Naive thymus-derived CD4-positive, alpha-beta T cell (primary cell): ENCODE data around the gene MT1F. TPM values are rescaled to one million over a fixed set of nuclear protein-coding genes. Genes with fewer than 3 reads are reported as not detected.

Experiments used
- ATAC-seq: fragments of 150-1000 bp; cut with Tn5 transposase; 2 replicates; pipeline ENCODE4 v1.10.0; 2021; ENCODE audit warnings: mild to moderate bottlenecking, moderate library complexity
- CTCF ChIA-PET: fragments of 350-600 bp; sonication (Branson Sonifier 250); formaldehyde crosslinking; loops from one replicate; lab custom pipeline; 2021; ENCODE audit warnings: antibody characterized with exemption; lab: Charles Lee
- POLR2A ChIA-PET: fragments of 350-600 bp; sonication (Branson Sonifier 250); formaldehyde crosslinking; loops from one replicate; lab custom pipeline; 2021; ENCODE audit warnings: antibody characterized with exemption, inconsistent platforms; lab: Charles Lee
- DNase-seq, 9 donors: peaks; one replicate each; pipeline versions ENCODE4 v3.0.0 to v3.0.0-alpha.2; 2020 to 2022; ENCODE audit warnings: mixed read lengths in 1 of 9
- H3K27ac ChIP-seq: one replicate; pipeline ENCODE4 v1.7.0; 2013; ENCODE audit warnings: mild to moderate bottlenecking, low read depth, low read length, moderate library complexity
- H3K27me3 ChIP-seq, 2 donors: one replicate each; pipeline ENCODE4 v1.7.0; 2013; ENCODE audit warnings: low read length in 2 of 2, mild to moderate bottlenecking in 2 of 2, moderate library complexity in 2 of 2; ENCODE audit not compliant: control insufficient read depth in 2 of 2, insufficient read depth in 2 of 2
- H3K36me3 ChIP-seq, 3 experiments: 1 replicate in 2 of 3; 2 replicates in 1 of 3; pipeline ENCODE4 v1.7.0; 2013; ENCODE audit warnings: low read length in 3 of 3, mild to moderate bottlenecking in 3 of 3, moderate library complexity in 1 of 3; ENCODE audit not compliant: insufficient read depth in 3 of 3, control insufficient read depth in 2 of 3
- H3K4me1 ChIP-seq, 2 donors: one replicate each; pipeline ENCODE4 v1.7.0; 2013; ENCODE audit warnings: low read length in 2 of 2, mild to moderate bottlenecking in 2 of 2, moderate library complexity in 1 of 2; ENCODE audit not compliant: control insufficient read depth in 2 of 2, insufficient read depth in 2 of 2
- H3K4me3 ChIP-seq: 2 replicates; pipeline ENCODE4 v1.7.0; 2013; ENCODE audit warnings: mild to moderate bottlenecking, low read length
- H3K9me3 ChIP-seq, 3 experiments: 1 replicate in 2 of 3; 2 replicates in 1 of 3; pipeline ENCODE4 v1.7.0; 2013; ENCODE audit warnings: low read length in 3 of 3; ENCODE audit not compliant: control insufficient read depth in 2 of 3
- H3K27ac Mint-ChIP-seq, 9 donors: one replicate each; pipeline ENCODE4 v1.8.0; 2020 to 2022; ENCODE audit warnings: mixed read lengths in 9 of 9, mild to moderate bottlenecking in 8 of 9, moderate library complexity in 5 of 9, inconsistent platforms in 2 of 9
- H3K27me3 Mint-ChIP-seq, 5 donors: one replicate each; pipeline ENCODE4 v1.8.0; 2021 to 2022; ENCODE audit warnings: mixed read lengths in 5 of 5, mild to moderate bottlenecking in 1 of 5
- H3K36me3 Mint-ChIP-seq, 5 donors: one replicate each; pipeline ENCODE4 v1.8.0; 2020 to 2022; ENCODE audit warnings: mixed read lengths in 5 of 5, mild to moderate bottlenecking in 3 of 5, inconsistent platforms in 1 of 5
- H3K4me1 Mint-ChIP-seq, 7 donors: one replicate each; pipeline ENCODE4 v1.8.0; 2020 to 2022; ENCODE audit warnings: mixed read lengths in 7 of 7, mild to moderate bottlenecking in 3 of 7, inconsistent platforms in 1 of 7
- H3K4me3 Mint-ChIP-seq, 10 donors: one replicate each; pipeline ENCODE4 v1.8.0; 2020 to 2022; ENCODE audit warnings: mild to moderate bottlenecking in 10 of 10, mixed read lengths in 10 of 10, moderate library complexity in 6 of 10, inconsistent platforms in 2 of 10
- H3K9me3 Mint-ChIP-seq, 11 donors: one replicate each; pipeline ENCODE4 v1.8.0; 2020 to 2022; ENCODE audit warnings: mixed read lengths in 11 of 11, mild to moderate bottlenecking in 4 of 11, inconsistent platforms in 1 of 11, moderate library complexity in 1 of 11
- intact Hi-C, 2 donors: fragments of 100-400 bp; cut with micrococcal nuclease; formaldehyde crosslinking; loops; one replicate each; pipeline ENCODE4 v1.15.1; 2023
- polyA plus RNA-seq, 2 donors: library from polyadenylated mRNA; unstranded; fragments of 300-500 nt; fragmentation: Illumina TruSeq; gene quantifications; one replicate each; pipeline ENCODE4 v1.2.3, GENCODE V29; 2021
- total RNA-seq, 6 experiments: library from RNA in 5 of 6; stranded (reverse) in 5 of 6; gene quantifications; 1 replicate in 5 of 6; 2 replicates in 1 of 6; pipeline ENCODE4 v1.2.3 and lab custom pipeline; 2021 to 2026

The MT1F gene
- total RNA-seq, result 10 to 100 TPM in 1 of 5 experiments, 1 to 10 TPM in 4; 5.6 to 20.6 (median 8.7) TPM
- polyA plus RNA-seq, result 10 to 100 TPM; 22.1 to 42.4 TPM
- 1.1 reads per million for total RNA-seq (lab: John Stamatoyannopoulos, UW)

- H3K4me3 ChIP-seq, result peak within 1 kb of the TSS; percentile 91
- ChIA-PET CTCF (interaction anchor here (0.9 kb wide), 1 partner anchor 45 kb away, joined by 3 read pairs; no protein-coding TSS in a partner anchor), POLR2A (interaction anchor here (0.8 to 3.5 kb wide), 6 partner anchors 11 to 49 kb away, joined by 3 to 19 read pairs (median 4); partner anchors contain the start of genes MT1H, MT1X and MT2A)
- Mint-ChIP-seq H3K36me3 (peaks cover 0 to 6% (median 0%) of the 10 kb centered on the region in 5 donors), H3K4me1 (peaks cover 14 to 46% (median 27%) of the 10 kb centered on the region in 7 donors), H3K27ac (peak within 1 kb of the TSS; percentile 67 to 97 (median 94)), H3K9me3 (no peaks in the 10 kb centered on the region), H3K4me3 (peak within 1 kb of the TSS; percentile 79 to 99 (median 94)), H3K27me3 (peaks cover 0 to 21% (median 0%) of the 10 kb centered on the region in 5 donors)
- peaks cover 7 to 12% of the 10 kb centered on the region in 2 donors for H3K4me1 ChIP-seq
- no peaks in the 10 kb centered on the region for H3K36me3 ChIP-seq
- DNase-seq, result peak in 8 of 9 donors; percentile 35 to 66 (median 56)
- intact Hi-C loops, result loop anchor here (1.0 to 2.0 kb wide), 5 partner anchors 14 to 48 kb away; partner anchors contain the start of gene MT1X (in 2 of the 2)
- no peaks in the 10 kb centered on the region for H3K27me3 ChIP-seq
- H3K9me3 ChIP-seq, result no peaks in the 10 kb centered on the region
- peak within 1 kb of the TSS; percentile 64 for H3K27ac ChIP-seq
- peak; percentile 80 for ATAC-seq
Measured at GRCh38 chr16:56657555-56658326, at the start of gene MT1F. TSS of gene MT1F (plus strand) at chr16:56657959. CDS start at chr16:56658059, 100 bp downstream.

- intact Hi-C loops, result loop anchor here (1.0 to 5.0 kb wide), 17 partner anchors 9 to 1521 kb away; partner anchors contain the start of genes MT1E (in 2 of the 2), MT1X (in 2 of the 2), AMFR (in 1 of the 2) and CFAP20 (in 1 of the 2)
- peak; percentile 88 for ATAC-seq
- peaks cover 35 to 52% (median 47%) of the 10 kb centered on the region in 7 donors for H3K4me1 Mint-ChIP-seq
- H3K27me3 Mint-ChIP-seq, result no peaks in the 10 kb centered on the region
- Histone ChIP-seq H3K9me3 (no peaks in the 10 kb centered on the region), H3K27me3 (no peaks in the 10 kb centered on the region), H3K4me1 (peaks cover 29 to 34% of the 10 kb centered on the region in 2 donors), H3K27ac (peak within 1 kb of the TSS; percentile 94), H3K36me3 (no peaks in the 10 kb centered on the region), H3K4me3 (peak within 1 kb of the TSS; percentile 97)
- peak within 1 kb of the TSS; percentile 85 to 100 (median 96) for H3K4me3 Mint-ChIP-seq
- peak within 1 kb of the TSS; percentile 85 to 99 (median 93) for H3K27ac Mint-ChIP-seq
- POLR2A ChIA-PET, result interaction anchor here (0.7 to 4.8 kb wide), 12 partner anchors 15 to 100 kb away, joined by 3 to 23 read pairs (median 4); partner anchors contain the start of genes MT1F and MT1X
- CTCF ChIA-PET, result interaction anchor here (1.0 to 2.3 kb wide), 2 partner anchors 16 to 93 kb away, joined by 3 to 5 read pairs; no protein-coding TSS in a partner anchor
- DNase-seq, result peak; percentile 70 to 89 (median 84)
- H3K36me3 Mint-ChIP-seq, result peaks cover 0 to 5% (median 0%) of the 10 kb centered on the region in 5 donors
- no peaks in the 10 kb centered on the region for H3K9me3 Mint-ChIP-seq
Measured at GRCh38 chr16:56608043-56608875, 49.5 kb upstream of the MT1F start, which contains the start of gene MT2A. TSS of gene MT2A (plus strand) at chr16:56608584. CDS start at chr16:56608656, 72 bp downstream.

GRCh38 chr16:56608876-56609462 lies 48.8 kb upstream of the MT1F start:
- no peaks in the 10 kb centered on the region for H3K36me3 ChIP-seq
- intact Hi-C loops, result loop anchor here (1.0 to 5.0 kb wide), 18 partner anchors 8 to 1520 kb away; partner anchors contain the start of genes MT1E (in 2 of the 2), MT1X (in 2 of the 2), AMFR (in 1 of the 2) and CFAP20 (in 1 of the 2)
- H3K9me3 ChIP-seq, result no peaks in the 10 kb centered on the region
- Mint-ChIP-seq H3K9me3 (no peaks in the 10 kb centered on the region), H3K36me3 (peaks cover 0 to 5% (median 0%) of the 10 kb centered on the region in 5 donors), H3K4me1 (peaks cover 35 to 55% (median 47%) of the 10 kb centered on the region in 7 donors), H3K27me3 (no peaks in the 10 kb centered on the region), H3K27ac (peak overlapping the region; percentile 85 to 99 (median 93)), H3K4me3 (peak overlapping the region; percentile 85 to 100 (median 96))
- POLR2A ChIA-PET, result interaction anchor here (0.7 to 4.8 kb wide), 11 partner anchors 14 to 100 kb away, joined by 3 to 23 read pairs (median 4); partner anchors contain the start of genes MT1F and MT1X
- peak overlapping the region; percentile 97 for H3K4me3 ChIP-seq
- DNase-seq (peak in 2 of 9 donors; percentile 27 to 29), ATAC-seq (no peak)
- peak overlapping the region; percentile 94 for H3K27ac ChIP-seq
- CTCF ChIA-PET, result interaction anchor here (1.0 to 2.6 kb wide), 4 partner anchors 15 to 93 kb away, joined by 3 to 10 read pairs (median 4); partner anchors contain the start of gene MT1H
- H3K27me3 ChIP-seq, result no peaks in the 10 kb centered on the region
- H3K4me1 ChIP-seq, result peaks cover 29 to 34% of the 10 kb centered on the region in 2 donors

GRCh38 chr16:56609463-56609921 lies 48.3 kb upstream of the MT1F start:
- Histone ChIP-seq H3K4me3 (peak overlapping the region; percentile 97), H3K4me1 (peaks cover 29 to 34% of the 10 kb centered on the region in 2 donors), H3K27ac (peak overlapping the region; percentile 94), H3K36me3 (no peaks in the 10 kb centered on the region), H3K27me3 (no peaks in the 10 kb centered on the region), H3K9me3 (no peaks in the 10 kb centered on the region)
- Mint-ChIP-seq H3K36me3 (peaks cover 0 to 5% (median 0%) of the 10 kb centered on the region in 5 donors), H3K4me3 (peak overlapping the region; percentile 85 to 100 (median 96)), H3K9me3 (no peaks in the 10 kb centered on the region), H3K4me1 (peaks cover 36 to 60% (median 47%) of the 10 kb centered on the region in 7 donors), H3K27me3 (no peaks in the 10 kb centered on the region), H3K27ac (peak overlapping the region; percentile 85 to 99 (median 93))
- peak; percentile 28 to 90 (median 82) for DNase-seq
- POLR2A ChIA-PET, result interaction anchor here (0.8 to 4.8 kb wide), 3 partner anchors 46 to 73 kb away, joined by 3 to 23 read pairs (median 4); partner anchors contain the start of gene MT1X
- CTCF ChIA-PET, result interaction anchor here (1.0 to 2.6 kb wide), 3 partner anchors 15 to 60 kb away, joined by 3 to 10 read pairs (median 5); partner anchors contain the start of gene MT1H
- intact Hi-C loops, result loop anchor here (1.0 to 5.0 kb wide), 9 partner anchors 8 to 1519 kb away; partner anchors contain the start of genes AMFR (in 1 of the 2), CFAP20 (in 1 of the 2), HERPUD1 (in 1 of the 2) and KATNB1 (in 1 of the 2)
- ATAC-seq, result peak; percentile 60

GRCh38 chr16:56610017-56610608 lies 47.6 kb upstream of the MT1F start:
- Histone ChIP-seq H3K36me3 (no peaks in the 10 kb centered on the region), H3K9me3 (no peaks in the 10 kb centered on the region), H3K27ac (peak overlapping the region; percentile 94), H3K4me3 (peak overlapping the region; percentile 97), H3K4me1 (peaks cover 29 to 34% of the 10 kb centered on the region in 2 donors), H3K27me3 (no peaks in the 10 kb centered on the region)
- CTCF ChIA-PET, result interaction anchor here (1.0 to 2.6 kb wide), 3 partner anchors 14 to 60 kb away, joined by 3 to 10 read pairs (median 5); partner anchors contain the start of gene MT1H
- peak overlapping the region; percentile 85 to 100 (median 96) for H3K4me3 Mint-ChIP-seq
- H3K4me1 Mint-ChIP-seq, result peaks cover 36 to 66% (median 46%) of the 10 kb centered on the region in 7 donors
- H3K27me3 Mint-ChIP-seq, result no peaks in the 10 kb centered on the region
- peaks cover 0 to 5% (median 0%) of the 10 kb centered on the region in 5 donors for H3K36me3 Mint-ChIP-seq
- H3K9me3 Mint-ChIP-seq, result no peaks in the 10 kb centered on the region
- DNase-seq (peak; percentile 33 to 83 (median 77)), ATAC-seq (peak; percentile 77)
- intact Hi-C loops, result no loop called here
- H3K27ac Mint-ChIP-seq, result peak overlapping the region; percentile 85 to 99 (median 93)
- POLR2A ChIA-PET, result interaction anchor here (0.8 to 1.5 kb wide), 4 partner anchors 14 to 72 kb away, joined by 3 to 4 read pairs (median 4); partner anchors contain the start of genes MT1E and MT1X
